OCI-LY1 (cell line): ENCODE results near the gene RHEB.

Experiments
- H2AFZ ChIP-seq: fragments of 200-600 bp; sonication (generic), shearing (Covaris generic); 2 replicates; pipeline ENCODE4 v1.6.0; 2014; ENCODE audit warnings: antibody characterized with exemption, mild to moderate bottlenecking, low read length
- H3F3A ChIP-seq: fragments of 200-600 bp; sonication (generic), shearing (Covaris generic); 2 replicates; pipeline ENCODE4 v1.6.0; 2014; ENCODE audit warnings: mild to moderate bottlenecking, antibody characterized with exemption, low read length, moderate library complexity; ENCODE audit not compliant: insufficient read depth
- H3K27ac ChIP-seq: fragments of 200-600 bp; sonication (generic); 2 replicates; pipeline ENCODE4 v1.5.1; 2014; ENCODE audit warnings: low read length, mixed run types, mild to moderate bottlenecking, low read depth; ENCODE audit not compliant: poor library complexity, severe bottlenecking
- H3K27me3 ChIP-seq: fragments of 200-600 bp; sonication (generic); 2 replicates; pipeline ENCODE4 v1.6.0; 2014; ENCODE audit warnings: antibody characterized with exemption, mild to moderate bottlenecking, low read length, moderate library complexity; ENCODE audit not compliant: insufficient read depth
- H3K36me3 ChIP-seq: fragments of 200-600 bp; sonication (generic); 2 replicates; pipeline ENCODE4 v1.6.1; 2014; ENCODE audit warnings: mild to moderate bottlenecking, antibody characterized with exemption, low read length, moderate library complexity, mixed read lengths; ENCODE audit not compliant: insufficient read depth
- H3K4me1 ChIP-seq: fragments of 200-600 bp; sonication (generic); 2 replicates; pipeline ENCODE4 v1.5.1; 2014; ENCODE audit warnings: mild to moderate bottlenecking, low read length, moderate library complexity; ENCODE audit not compliant: insufficient read depth, severe bottlenecking
- H3K4me2 ChIP-seq: fragments of 200-600 bp; sonication (generic), shearing (Covaris generic); 2 replicates; pipeline ENCODE4 v1.6.1; 2014; ENCODE audit warnings: low read length
- H3K4me3 ChIP-seq: fragments of 200-600 bp; sonication (generic); 2 replicates; pipeline ENCODE4 v1.5.1; 2014; ENCODE audit warnings: low read length, low read depth, mild to moderate bottlenecking, mixed read lengths; ENCODE audit not compliant: poor library complexity, severe bottlenecking
- H3K79me2 ChIP-seq: fragments of 200-600 bp; shearing (Covaris generic); 2 replicates; pipeline ENCODE4 v1.6.1; 2016; ENCODE audit warnings: mixed run types, low read length, mixed read lengths; ENCODE audit not compliant: insufficient read depth
- H3K9ac ChIP-seq: fragments of 200-600 bp; sonication (generic), shearing (Covaris generic); 2 replicates; pipeline ENCODE4 v1.6.1; 2014; ENCODE audit warnings: mild to moderate bottlenecking, low read length, mixed read lengths
- H3K9me2 ChIP-seq: fragments of 200-600 bp; sonication (generic), shearing (Covaris generic); 2 replicates; pipeline ENCODE4 v1.6.1; 2014; ENCODE audit warnings: low read depth, mild to moderate bottlenecking, low read length, mixed read lengths
- H3K9me3 ChIP-seq: fragments of 200-600 bp; shearing (Covaris generic); 2 replicates; pipeline ENCODE4 v1.6.1; 2014; ENCODE audit warnings: low read length, mixed read lengths
- H4K20me1 ChIP-seq: fragments of 200-600 bp; sonication (generic), shearing (Covaris generic); 2 replicates; pipeline ENCODE4 v1.6.0; 2016; ENCODE audit warnings: mild to moderate bottlenecking, low read length; ENCODE audit not compliant: insufficient read depth
- EZH2 ChIP-seq: fragments of 200-600 bp; sonication (generic), shearing (Covaris generic); IDR thresholded peaks from 2 replicates; pipeline ENCODE4 v1.8.0; 2017; ENCODE audit warnings: borderline replicate concordance, mixed run types, mild to moderate bottlenecking, antibody characterized with exemption, low read length, moderate library complexity, mixed read lengths
- TF ChIP-seq, protein P1 (sequence below): fragments of 200-600 bp; sonication (generic), shearing (Covaris generic); IDR thresholded peaks from 2 replicates; pipeline ENCODE4 v1.5.1; 2017; ENCODE audit warnings: mild to moderate bottlenecking, antibody characterized with exemption, low read length, moderate library complexity, mixed read lengths

RHEB gene

DNA sequence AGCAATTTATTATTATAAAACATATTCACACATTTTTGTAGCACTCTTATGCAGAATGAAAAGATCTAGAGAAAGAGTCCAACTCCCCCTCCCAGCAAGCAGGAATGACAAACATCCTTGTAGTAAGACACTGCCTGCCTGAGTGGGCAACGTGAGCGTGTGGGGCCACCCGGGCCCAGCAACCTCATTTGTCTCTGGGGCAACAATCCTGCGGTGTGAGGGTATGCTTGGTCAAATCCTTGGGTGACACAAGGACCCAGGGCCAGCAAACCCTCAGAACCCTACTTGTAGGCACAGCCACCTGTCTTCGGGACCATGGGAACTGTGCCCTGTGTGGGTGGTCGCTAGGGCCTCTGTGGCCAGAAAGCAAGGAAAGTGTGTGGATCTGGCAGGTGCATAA is 10.7 kb downstream of the RHEB start:
- H3K4me2 ChIP-seq, result no peak overlapping the region
- no peaks in the 10 kb centered on the region for H3K9me2 ChIP-seq
- H3K36me3 ChIP-seq, result peaks cover 50% of the 10 kb centered on the region
- H3K9ac ChIP-seq, result no peak overlapping the region
- H3K4me1 ChIP-seq, result no peaks in the 10 kb centered on the region
- H3K27me3 ChIP-seq, result no peaks in the 10 kb centered on the region
- no peaks in the 10 kb centered on the region for H3F3A ChIP-seq
- no peaks in the 10 kb centered on the region for H4K20me1 ChIP-seq
- H3K27ac ChIP-seq, result no peak overlapping the region
- no peak overlapping the region for H3K4me3 ChIP-seq
- peaks cover 33% of the 10 kb centered on the region for H3K9me3 ChIP-seq
- H2AFZ ChIP-seq, result no peak overlapping the region
- H3K79me2 ChIP-seq, result peaks cover 100% of the 10 kb centered on the region
- TF ChIP-seq, protein P1, sequence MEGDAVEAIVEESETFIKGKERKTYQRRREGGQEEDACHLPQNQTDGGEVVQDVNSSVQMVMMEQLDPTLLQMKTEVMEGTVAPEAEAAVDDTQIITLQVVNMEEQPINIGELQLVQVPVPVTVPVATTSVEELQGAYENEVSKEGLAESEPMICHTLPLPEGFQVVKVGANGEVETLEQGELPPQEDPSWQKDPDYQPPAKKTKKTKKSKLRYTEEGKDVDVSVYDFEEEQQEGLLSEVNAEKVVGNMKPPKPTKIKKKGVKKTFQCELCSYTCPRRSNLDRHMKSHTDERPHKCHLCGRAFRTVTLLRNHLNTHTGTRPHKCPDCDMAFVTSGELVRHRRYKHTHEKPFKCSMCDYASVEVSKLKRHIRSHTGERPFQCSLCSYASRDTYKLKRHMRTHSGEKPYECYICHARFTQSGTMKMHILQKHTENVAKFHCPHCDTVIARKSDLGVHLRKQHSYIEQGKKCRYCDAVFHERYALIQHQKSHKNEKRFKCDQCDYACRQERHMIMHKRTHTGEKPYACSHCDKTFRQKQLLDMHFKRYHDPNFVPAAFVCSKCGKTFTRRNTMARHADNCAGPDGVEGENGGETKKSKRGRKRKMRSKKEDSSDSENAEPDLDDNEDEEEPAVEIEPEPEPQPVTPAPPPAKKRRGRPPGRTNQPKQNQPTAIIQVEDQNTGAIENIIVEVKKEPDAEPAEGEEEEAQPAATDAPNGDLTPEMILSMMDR, result no peak
- no peak for TF ChIP-seq EZH2

GRCh38 chr7:151507806-151508205 is 11.9 kb downstream of the RHEB start:
- no peak overlapping the region for H2AFZ ChIP-seq
- no peak for TF ChIP-seq EZH2
- TF ChIP-seq, protein P1, result no peak
- H3K79me2 ChIP-seq, result peaks cover 100% of the 10 kb centered on the region
- no peaks in the 10 kb centered on the region for H3K27me3 ChIP-seq
- no peaks in the 10 kb centered on the region for H4K20me1 ChIP-seq
- no peaks in the 10 kb centered on the region for H3K9me2 ChIP-seq
- no peaks in the 10 kb centered on the region for H3F3A ChIP-seq
- H3K4me2 ChIP-seq, result no peak overlapping the region
- no peak overlapping the region for H3K9ac ChIP-seq
- H3K4me3 ChIP-seq, result no peak overlapping the region
- no peak overlapping the region for H3K27ac ChIP-seq
- H3K36me3 ChIP-seq, result peaks cover 38% of the 10 kb centered on the region
- peaks cover 21% of the 10 kb centered on the region for H3K9me3 ChIP-seq
- H3K4me1 ChIP-seq, result no peaks in the 10 kb centered on the region

DNA sequence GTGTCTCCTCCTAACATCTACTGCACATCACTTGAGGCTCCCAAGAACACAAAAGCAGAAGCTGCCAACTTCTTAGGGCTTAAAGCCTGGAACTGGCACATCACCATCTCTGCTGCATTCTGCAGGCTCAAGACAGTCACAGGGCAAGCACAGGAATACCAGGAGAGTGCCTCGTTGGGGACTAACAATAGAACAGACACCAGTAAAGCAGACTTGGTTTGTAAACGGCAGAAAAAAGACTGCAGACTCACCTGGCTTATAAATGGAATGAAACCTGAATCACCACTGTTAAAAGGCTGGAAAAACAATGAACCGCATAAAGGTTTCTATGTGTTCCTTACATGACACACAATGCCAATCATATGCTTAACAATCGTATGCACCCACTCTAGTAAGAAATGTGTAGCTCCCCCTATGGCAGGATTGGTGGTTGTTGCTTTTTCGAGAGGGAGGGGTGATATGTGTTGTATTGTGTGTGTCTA is 12.8 kb downstream of the RHEB start:
- no peak overlapping the region for H3K27ac ChIP-seq
- H3K4me3 ChIP-seq, result no peak overlapping the region
- H3K4me1 ChIP-seq, result no peaks in the 10 kb centered on the region

More for the DNA sequence above, 12.8 kb downstream of the RHEB start:
- Histone ChIP-seq H2AFZ (no peak overlapping the region), H3K27me3 (no peaks in the 10 kb centered on the region), H3K79me2 (peaks cover 100% of the 10 kb centered on the region), H3K9ac (no peak overlapping the region), H3K4me2 (no peak overlapping the region), H4K20me1 (no peaks in the 10 kb centered on the region), H3K36me3 (peaks cover 38% of the 10 kb centered on the region), H3K9me3 (peaks cover 15% of the 10 kb centered on the region), H3F3A (no peaks in the 10 kb centered on the region), H3K9me2 (no peaks in the 10 kb centered on the region)
- TF ChIP-seq EZH2, result no peak
- TF ChIP-seq, protein P1, result peak; percentile 25; the same call in 1 of the 2 replicates
